ENCODE measurements around the gene CFAP77. TPM values are rescaled to one million over a fixed set of nuclear protein-coding genes. Genes with fewer than 3 reads are reported as not detected.

Gene CFAP77
- polyA plus RNA-seq, 2 donors = not detected

DNA sequence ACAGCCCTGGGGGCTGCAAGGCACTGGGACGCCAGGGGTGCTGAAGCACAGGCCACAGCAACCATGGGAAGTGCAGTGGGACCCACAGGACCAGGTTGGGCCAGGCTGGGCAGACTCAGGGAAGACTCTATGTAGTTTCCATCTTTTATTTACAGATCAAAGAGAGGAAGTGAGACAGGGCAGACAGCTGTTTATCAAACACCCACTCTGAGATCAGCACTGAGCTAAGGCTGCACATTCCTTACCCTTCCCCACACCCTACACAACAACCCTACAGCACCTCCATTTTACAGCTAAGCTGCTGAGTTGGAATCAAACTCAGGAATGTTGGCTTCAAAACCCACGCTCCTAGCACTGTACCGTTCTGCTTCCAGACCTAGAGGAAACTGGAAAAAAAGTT is 192.2 kb downstream of the CFAP77 start:
- Histone ChIP-seq H3K27ac (ENCODE audit: low read depth in 2 of 2, low read length in 1 of 2) (no peak overlapping the region), H3K4me3 (ENCODE audit: low read depth in 1 of 2, low read length in 2 of 2) (no peak overlapping the region), H3K9me3 (ENCODE audit: control insufficient read depth in 2 of 2, insufficient read depth in 1 of 2, low read depth in 1 of 2, low read length in 1 of 2) (no peaks in the 10 kb centered on the region), H3K36me3 (ENCODE audit: control insufficient read depth in 2 of 2, insufficient read depth in 2 of 2, low read length in 1 of 2) (peaks cover 11 to 51% of the 10 kb centered on the region in 2 donors), H3K4me1 (ENCODE audit: control insufficient read depth in 2 of 2, insufficient read depth in 2 of 2, low read length in 1 of 2) (no peaks in the 10 kb centered on the region), H3K27me3 (ENCODE audit: control insufficient read depth in 1 of 2, insufficient read depth in 2 of 2, low read length in 2 of 2) (no peaks in the 10 kb centered on the region)
- WGBS, 2 donors = 78 to 81% methylated on average over 3 of the region's 3 CpGs

DNA sequence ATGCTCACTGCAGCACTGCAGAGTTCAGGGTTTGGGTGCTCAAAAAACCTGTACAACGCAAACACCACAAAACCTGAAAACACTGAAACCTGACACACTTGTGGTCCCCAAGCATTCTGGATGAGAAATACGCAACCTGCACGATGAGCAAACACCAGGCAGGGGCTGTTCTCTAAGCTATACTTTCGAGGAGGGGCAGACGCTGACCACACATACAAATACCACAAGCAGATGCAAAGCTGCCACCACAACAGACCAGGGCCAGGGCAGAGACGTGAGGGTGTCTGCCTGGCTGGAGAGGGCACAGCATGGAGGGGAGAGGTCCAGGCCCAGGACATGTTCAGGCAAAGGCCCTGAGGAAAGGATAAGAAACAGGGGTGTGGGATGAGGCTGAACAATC is 195.4 kb downstream of the CFAP77 start:
- peaks cover 15 to 40% of the 10 kb centered on the region in 2 donors for H3K36me3 ChIP-seq (ENCODE audit: control insufficient read depth in 2 of 2, insufficient read depth in 2 of 2, low read length in 1 of 2)

DNA sequence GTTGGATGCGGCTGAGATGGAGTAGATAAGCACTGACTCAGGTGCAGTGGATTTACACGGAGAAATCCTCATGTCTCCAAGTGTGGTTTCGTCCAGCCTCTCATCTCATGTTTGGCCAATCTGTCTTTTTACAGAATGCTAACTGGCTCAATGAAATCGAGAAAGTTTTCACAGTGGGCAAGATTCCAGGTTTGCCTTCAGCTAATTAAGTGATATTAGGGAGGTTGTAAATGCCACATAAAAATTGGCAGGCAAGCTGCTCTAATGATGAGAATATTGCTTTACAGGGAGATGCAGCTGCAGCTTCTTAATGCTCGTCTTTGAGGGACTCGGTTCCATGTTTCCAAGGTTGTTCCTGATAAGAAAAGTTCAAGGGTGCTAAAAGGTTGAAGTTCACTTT is 196.1 kb downstream of the CFAP77 start:
- Histone ChIP-seq H3K4me1 (ENCODE audit: control insufficient read depth in 2 of 2, insufficient read depth in 2 of 2, low read length in 1 of 2) (no peaks in the 10 kb centered on the region), H3K9me3 (ENCODE audit: control insufficient read depth in 2 of 2, insufficient read depth in 1 of 2, low read depth in 1 of 2, low read length in 1 of 2) (no peaks in the 10 kb centered on the region), H3K36me3 (ENCODE audit: control insufficient read depth in 2 of 2, insufficient read depth in 2 of 2, low read length in 1 of 2) (peaks cover 18 to 37% of the 10 kb centered on the region in 2 donors), H3K4me3 (ENCODE audit: low read depth in 1 of 2, low read length in 2 of 2) (no peak overlapping the region), H3K27ac (ENCODE audit: low read depth in 2 of 2, low read length in 1 of 2) (no peak overlapping the region), H3K27me3 (ENCODE audit: control insufficient read depth in 1 of 2, insufficient read depth in 2 of 2, low read length in 2 of 2) (no peaks in the 10 kb centered on the region)
- 79 to 86% methylated on average over 6 of the region's 6 CpGs for WGBS, 2 donors

More for the DNA sequence above, 195.4 kb downstream of the CFAP77 start:
- Histone ChIP-seq H3K4me3 (ENCODE audit: low read depth in 1 of 2, low read length in 2 of 2) (no peak overlapping the region), H3K9me3 (ENCODE audit: control insufficient read depth in 2 of 2, insufficient read depth in 1 of 2, low read depth in 1 of 2, low read length in 1 of 2) (no peaks in the 10 kb centered on the region), H3K27me3 (ENCODE audit: control insufficient read depth in 1 of 2, insufficient read depth in 2 of 2, low read length in 2 of 2) (no peaks in the 10 kb centered on the region), H3K27ac (ENCODE audit: low read depth in 2 of 2, low read length in 1 of 2) (no peak overlapping the region), H3K4me1 (ENCODE audit: control insufficient read depth in 2 of 2, insufficient read depth in 2 of 2, low read length in 1 of 2) (no peaks in the 10 kb centered on the region)
- WGBS, 2 donors = 92 to 94% methylated on average over 6 of the region's 6 CpGs

DNA sequence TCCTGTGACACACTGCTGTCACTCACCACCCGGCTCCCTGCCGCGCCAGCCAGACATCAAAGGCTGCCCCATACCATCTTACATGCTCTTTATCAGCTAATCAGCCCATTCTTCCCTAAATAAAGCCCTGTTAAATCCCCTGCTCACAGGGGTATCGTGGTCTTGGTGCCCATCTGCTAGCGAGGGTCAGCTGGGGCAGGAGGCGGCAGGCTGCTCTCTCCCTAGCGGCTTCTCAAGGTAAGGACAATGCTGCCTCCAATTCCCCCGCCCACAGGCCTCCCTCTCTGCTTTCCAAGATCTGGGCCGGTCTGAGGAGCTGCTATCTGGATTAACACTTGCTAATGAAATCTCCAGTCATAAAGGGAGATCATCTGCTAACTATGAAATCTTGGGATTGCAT is 199.2 kb downstream of the CFAP77 start:
- no peak overlapping the region for H3K4me3 ChIP-seq (ENCODE audit: low read depth in 1 of 2, low read length in 2 of 2)
- H3K9me3 ChIP-seq (ENCODE audit: control insufficient read depth in 2 of 2, insufficient read depth in 1 of 2, low read depth in 1 of 2, low read length in 1 of 2) = no peaks in the 10 kb centered on the region
- no peaks in the 10 kb centered on the region for H3K27me3 ChIP-seq (ENCODE audit: control insufficient read depth in 1 of 2, insufficient read depth in 2 of 2, low read length in 2 of 2)
- no peak overlapping the region for H3K27ac ChIP-seq (ENCODE audit: low read depth in 2 of 2, low read length in 1 of 2)
- H3K36me3 ChIP-seq (ENCODE audit: control insufficient read depth in 2 of 2, insufficient read depth in 2 of 2, low read length in 1 of 2) = peaks cover 20 to 34% of the 10 kb centered on the region in 2 donors
- H3K4me1 ChIP-seq (ENCODE audit: control insufficient read depth in 2 of 2, insufficient read depth in 2 of 2, low read length in 1 of 2) = no peaks in the 10 kb centered on the region
- 87 to 93% methylated on average over 9 of the region's 9 CpGs for WGBS, 2 donors

DNA sequence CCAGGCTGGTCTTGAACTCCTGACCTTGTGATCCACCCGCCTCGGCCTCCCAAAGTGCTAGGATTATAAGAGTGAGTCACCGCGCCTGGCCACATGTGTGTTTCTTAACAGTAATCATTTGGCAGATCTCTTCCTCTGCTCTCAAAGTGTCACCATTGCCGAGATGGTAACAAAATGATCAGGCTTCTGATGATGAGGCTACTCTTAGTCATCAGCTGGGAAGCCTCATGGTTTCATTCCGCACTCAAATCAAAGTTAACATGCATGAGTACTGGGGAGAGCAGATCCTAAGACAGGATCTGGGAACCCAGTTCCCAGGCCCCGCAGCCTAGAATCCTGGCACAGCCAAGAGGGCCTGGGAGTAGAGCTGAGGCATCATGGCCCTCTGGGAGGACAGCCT is 199.8 kb downstream of the CFAP77 start:
- no peak overlapping the region for H3K27ac ChIP-seq (ENCODE audit: low read depth in 2 of 2, low read length in 1 of 2)
- no peaks in the 10 kb centered on the region for H3K9me3 ChIP-seq (ENCODE audit: control insufficient read depth in 2 of 2, insufficient read depth in 1 of 2, low read depth in 1 of 2, low read length in 1 of 2)
- H3K27me3 ChIP-seq (ENCODE audit: control insufficient read depth in 1 of 2, insufficient read depth in 2 of 2, low read length in 2 of 2) = no peaks in the 10 kb centered on the region
- no peak overlapping the region for H3K4me3 ChIP-seq (ENCODE audit: low read depth in 1 of 2, low read length in 2 of 2)
- no peaks in the 10 kb centered on the region for H3K4me1 ChIP-seq (ENCODE audit: control insufficient read depth in 2 of 2, insufficient read depth in 2 of 2, low read length in 1 of 2)
- peaks cover 20 to 27% of the 10 kb centered on the region in 2 donors for H3K36me3 ChIP-seq (ENCODE audit: control insufficient read depth in 2 of 2, insufficient read depth in 2 of 2, low read length in 1 of 2)
- WGBS, 2 donors = 80 to 86% methylated on average over 7 of the region's 7 CpGs

DNA sequence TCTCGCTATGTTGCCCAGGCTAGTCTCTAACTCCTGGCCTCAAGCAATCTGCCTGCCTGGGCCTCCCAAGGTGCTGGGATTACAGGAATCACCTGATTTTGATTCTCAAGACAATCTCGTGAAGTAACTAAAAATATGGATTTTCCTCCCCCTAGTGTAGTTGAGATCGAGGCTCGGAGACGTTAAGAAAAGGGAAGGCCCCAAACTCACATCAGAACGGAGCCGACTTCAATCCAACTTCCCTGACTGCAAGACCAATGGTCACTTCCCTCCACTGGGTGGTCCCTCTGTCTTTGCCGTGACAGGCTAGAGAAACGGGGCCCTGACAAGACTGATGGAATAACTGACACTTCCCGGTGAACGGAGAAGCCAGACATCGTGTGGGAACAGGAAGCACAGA is 200.7 kb downstream of the CFAP77 start:
- Histone ChIP-seq H3K27me3 (ENCODE audit: control insufficient read depth in 1 of 2, insufficient read depth in 2 of 2, low read length in 2 of 2) (no peaks in the 10 kb centered on the region), H3K27ac (ENCODE audit: low read depth in 2 of 2, low read length in 1 of 2) (no peak overlapping the region), H3K36me3 (ENCODE audit: control insufficient read depth in 2 of 2, insufficient read depth in 2 of 2, low read length in 1 of 2) (peaks cover 20 to 27% of the 10 kb centered on the region in 2 donors), H3K4me3 (ENCODE audit: low read depth in 1 of 2, low read length in 2 of 2) (no peak overlapping the region), H3K9me3 (ENCODE audit: control insufficient read depth in 2 of 2, insufficient read depth in 1 of 2, low read depth in 1 of 2, low read length in 1 of 2) (no peaks in the 10 kb centered on the region), H3K4me1 (ENCODE audit: control insufficient read depth in 2 of 2, insufficient read depth in 2 of 2, low read length in 1 of 2) (no peaks in the 10 kb centered on the region)
- WGBS, 2 donors = 89 to 93% methylated on average over 12 of the region's 12 CpGs

DNA sequence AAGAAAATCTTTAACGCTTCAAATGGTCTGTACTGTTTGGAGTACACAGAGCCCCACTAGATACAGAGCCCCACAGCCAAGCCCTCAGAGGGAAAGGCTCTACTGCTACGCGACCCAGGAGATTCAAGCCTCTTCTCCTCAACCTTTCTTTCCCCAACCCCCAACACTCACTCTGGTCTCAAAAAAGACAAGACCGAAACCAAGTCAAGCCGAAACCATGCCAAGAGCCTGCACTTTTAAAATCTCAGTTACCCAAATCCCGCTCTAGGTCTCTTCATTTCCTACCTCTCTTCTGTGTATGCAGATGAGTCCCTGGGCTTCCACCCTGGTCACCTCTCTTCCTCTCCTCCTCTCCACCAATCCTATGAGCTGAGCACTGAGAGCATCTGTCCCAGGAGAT is 204.3 kb downstream of the CFAP77 start:
- no peak overlapping the region for H3K27ac ChIP-seq (ENCODE audit: low read depth in 2 of 2, low read length in 1 of 2)

DNA sequence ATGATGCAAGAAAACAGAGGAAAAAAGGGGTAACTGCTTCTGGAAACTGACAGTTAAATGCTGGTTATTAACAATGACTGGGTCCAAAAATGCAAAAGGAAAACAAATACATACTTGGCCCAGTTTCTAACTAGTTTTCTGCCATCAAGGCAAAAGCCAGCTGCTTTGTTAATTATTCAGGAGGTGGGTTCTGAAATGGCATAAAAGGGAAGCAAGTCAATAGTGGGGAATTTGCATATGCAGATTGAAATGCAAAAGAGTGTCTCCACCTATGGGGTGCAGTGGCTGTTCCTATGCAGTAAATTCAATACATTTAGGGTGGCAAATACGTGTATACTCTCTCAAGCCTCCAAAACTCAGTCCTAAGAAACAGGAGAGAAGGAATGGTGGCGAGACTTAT is 205.8 kb downstream of the CFAP77 start:
- H3K36me3 ChIP-seq (ENCODE audit: control insufficient read depth in 2 of 2, insufficient read depth in 2 of 2, low read length in 1 of 2) = peaks cover 8 to 24% of the 10 kb centered on the region in 2 donors
- H3K4me3 ChIP-seq (ENCODE audit: low read depth in 1 of 2, low read length in 2 of 2) = no peak overlapping the region
- 88 to 93% methylated on average over 2 of the region's 2 CpGs for WGBS, 2 donors
- no peak overlapping the region for H3K27ac ChIP-seq (ENCODE audit: low read depth in 2 of 2, low read length in 1 of 2)
- no peaks in the 10 kb centered on the region for H3K27me3 ChIP-seq (ENCODE audit: control insufficient read depth in 1 of 2, insufficient read depth in 2 of 2, low read length in 2 of 2)
- no peaks in the 10 kb centered on the region for H3K9me3 ChIP-seq (ENCODE audit: control insufficient read depth in 2 of 2, insufficient read depth in 1 of 2, low read depth in 1 of 2, low read length in 1 of 2)
- H3K4me1 ChIP-seq (ENCODE audit: control insufficient read depth in 2 of 2, insufficient read depth in 2 of 2, low read length in 1 of 2) = no peaks in the 10 kb centered on the region

More for the DNA sequence above, 204.3 kb downstream of the CFAP77 start:
- WGBS, 2 donors = 79 to 82% methylated on average over 6 of the region's 6 CpGs
- Histone ChIP-seq H3K9me3 (ENCODE audit: control insufficient read depth in 2 of 2, insufficient read depth in 1 of 2, low read depth in 1 of 2, low read length in 1 of 2) (no peaks in the 10 kb centered on the region), H3K27me3 (ENCODE audit: control insufficient read depth in 1 of 2, insufficient read depth in 2 of 2, low read length in 2 of 2) (no peaks in the 10 kb centered on the region), H3K4me1 (ENCODE audit: control insufficient read depth in 2 of 2, insufficient read depth in 2 of 2, low read length in 1 of 2) (no peaks in the 10 kb centered on the region), H3K4me3 (ENCODE audit: low read depth in 1 of 2, low read length in 2 of 2) (no peak overlapping the region), H3K36me3 (ENCODE audit: control insufficient read depth in 2 of 2, insufficient read depth in 2 of 2, low read length in 1 of 2) (peaks cover 13 to 26% of the 10 kb centered on the region in 2 donors)

DNA sequence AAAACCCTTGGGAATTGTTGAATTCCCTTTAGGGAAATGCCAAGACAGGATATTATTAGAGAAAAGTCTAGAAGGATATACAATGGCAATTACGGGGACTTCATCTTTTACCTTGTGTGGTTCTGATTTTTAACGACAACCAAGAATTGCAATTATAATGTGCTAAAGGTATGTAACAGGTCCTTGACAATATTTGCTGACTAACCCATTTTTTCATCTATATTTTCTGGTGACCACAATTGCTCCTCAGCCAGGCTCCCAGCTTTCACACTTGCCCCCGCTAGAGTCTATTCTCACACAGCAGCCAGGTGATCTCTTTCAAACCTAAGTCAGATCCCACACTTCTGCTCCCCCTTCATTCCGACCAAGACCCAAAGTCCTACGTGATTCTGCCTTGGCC is 206.7 kb downstream of the CFAP77 start:
- WGBS, 2 donors = 94 to 95% methylated on average over 5 of the region's 5 CpGs
- no peaks in the 10 kb centered on the region for H3K9me3 ChIP-seq (ENCODE audit: control insufficient read depth in 2 of 2, insufficient read depth in 1 of 2, low read depth in 1 of 2, low read length in 1 of 2)
- H3K27ac ChIP-seq (ENCODE audit: low read depth in 2 of 2, low read length in 1 of 2) = no peak overlapping the region
- no peaks in the 10 kb centered on the region for H3K27me3 ChIP-seq (ENCODE audit: control insufficient read depth in 1 of 2, insufficient read depth in 2 of 2, low read length in 2 of 2)
- H3K36me3 ChIP-seq (ENCODE audit: control insufficient read depth in 2 of 2, insufficient read depth in 2 of 2, low read length in 1 of 2) = peaks cover 4 to 18% of the 10 kb centered on the region in 2 donors
- H3K4me3 ChIP-seq (ENCODE audit: low read depth in 1 of 2, low read length in 2 of 2) = no peak overlapping the region
- H3K4me1 ChIP-seq (ENCODE audit: control insufficient read depth in 2 of 2, insufficient read depth in 2 of 2, low read length in 1 of 2) = no peaks in the 10 kb centered on the region

DNA sequence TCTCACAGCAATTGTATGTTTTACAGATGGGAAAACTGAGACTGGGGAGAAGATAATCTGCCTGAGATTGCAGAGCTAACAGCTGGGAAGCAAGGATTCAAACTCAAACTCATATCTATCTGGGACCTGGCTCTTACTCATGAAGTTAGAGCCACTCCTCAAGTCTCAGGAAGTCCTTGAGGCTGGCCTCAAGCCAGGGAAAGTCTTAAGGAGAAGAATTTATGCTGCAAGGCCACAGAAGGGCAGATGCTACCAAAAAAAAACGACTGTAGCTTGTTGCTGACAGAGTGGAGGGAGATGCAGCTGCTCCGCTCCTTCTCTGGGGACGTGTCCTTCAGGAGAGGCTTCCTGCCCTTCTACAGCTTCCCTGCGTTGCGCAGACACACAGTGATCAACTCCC is 212.1 kb downstream of the CFAP77 start:
- Histone ChIP-seq H3K4me1 (ENCODE audit: control insufficient read depth in 2 of 2, insufficient read depth in 2 of 2, low read length in 1 of 2) (no peaks in the 10 kb centered on the region), H3K27me3 (ENCODE audit: control insufficient read depth in 1 of 2, insufficient read depth in 2 of 2, low read length in 2 of 2) (no peaks in the 10 kb centered on the region), H3K27ac (ENCODE audit: low read depth in 2 of 2, low read length in 1 of 2) (no peak overlapping the region), H3K4me3 (ENCODE audit: low read depth in 1 of 2, low read length in 2 of 2) (no peak overlapping the region), H3K9me3 (ENCODE audit: control insufficient read depth in 2 of 2, insufficient read depth in 1 of 2, low read depth in 1 of 2, low read length in 1 of 2) (no peaks in the 10 kb centered on the region), H3K36me3 (ENCODE audit: control insufficient read depth in 2 of 2, insufficient read depth in 2 of 2, low read length in 1 of 2) (peaks cover 15 to 17% of the 10 kb centered on the region in 2 donors)
- 76 to 77% methylated on average over 5 of the region's 5 CpGs for WGBS, 2 donors
